A673 (cell line): ENCODE results near the gene CHI3L2.

Experiments used
- CTCF ChIP-seq: fragments of 300-800, 200-600 bp; sonication (generic); conservative IDR thresholded peaks from 2 replicates; pipeline ENCODE4 v1.5.1; 2017; ENCODE audit warnings: low read depth, mild to moderate bottlenecking, antibody characterized with exemption, low read length, moderate library complexity, mixed read lengths
- EZH2 ChIP-seq: fragments of 200-600 bp; sonication (generic); IDR thresholded peaks from 2 replicates; pipeline ENCODE4 v1.6.1; 2017; ENCODE audit warnings: borderline replicate concordance, low read depth, mild to moderate bottlenecking, mixed read lengths, antibody characterized with exemption, low read length; ENCODE audit not compliant: poor library complexity, severe bottlenecking

- TF ChIP-seq CTCF = no peak
- TF ChIP-seq EZH2 = no peak
These were observed 14.3 kb downstream of the CHI3L2 start for GRCh38 chr1:111241797-111242196.
